ENCODE data around the gene CA5B. TPM values are rescaled to one million over a fixed set of nuclear protein-coding genes. Genes with fewer than 3 reads are reported as not detected.

CA5B gene
- total and polyA plus RNA-seq, 2 donors (not counting 3 experiments of a cell fraction or from before 2014, with no cell fraction given) = 2.3 to 5.6 TPM

DNA sequence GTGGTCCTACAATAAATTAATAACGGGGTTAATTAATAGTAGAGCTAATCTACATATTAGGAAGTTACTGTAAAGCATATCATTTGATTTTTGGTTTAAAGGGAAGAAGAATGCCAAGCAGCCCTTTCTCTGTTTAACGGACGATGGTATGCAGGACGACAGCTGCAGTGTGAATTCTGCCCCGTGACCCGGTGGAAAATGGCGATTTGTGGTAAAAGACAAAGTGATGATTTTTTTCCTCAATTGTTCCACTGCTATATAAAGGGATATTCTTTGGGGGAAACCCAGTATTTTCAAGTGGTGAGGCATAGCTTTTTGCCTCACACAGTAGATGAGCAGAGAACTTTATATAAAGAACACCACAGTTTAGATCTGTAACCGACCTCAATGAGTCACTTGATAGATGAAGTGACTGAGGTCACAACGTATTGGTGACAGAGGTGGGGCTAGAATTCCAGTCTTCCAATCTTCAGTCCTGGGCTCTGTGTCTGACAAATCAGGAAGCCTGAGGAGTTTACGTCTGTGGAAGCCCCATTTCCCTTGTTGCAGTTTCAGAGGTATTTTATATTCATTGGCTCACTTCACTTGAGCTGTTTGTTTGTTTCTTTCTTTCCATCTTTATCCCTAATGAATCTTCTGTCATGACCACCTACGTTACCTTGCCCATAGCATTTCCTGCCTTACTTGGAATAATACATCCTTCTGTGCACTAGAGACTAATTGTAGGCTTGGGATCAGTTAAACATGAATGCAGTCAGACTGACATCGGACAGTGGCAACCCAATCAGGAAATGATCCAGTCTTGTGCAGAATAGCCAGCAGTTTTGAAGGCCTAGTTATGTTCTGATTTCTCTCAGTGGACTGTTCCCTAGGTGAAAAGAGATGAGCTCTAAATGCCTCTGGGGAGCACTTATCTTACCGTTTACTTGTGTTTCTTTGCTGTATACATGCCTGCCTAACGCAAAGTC lies 82.3 kb downstream of the CA5B start:
- Histone ChIP-seq H3K27ac (ENCODE audit: insufficient read depth, low read depth, low read length) (no peak overlapping the region), H2AFZ (ENCODE audit: low read depth, low read length) (no peak overlapping the region), H3K4me3 (replicated peaks in 1 of 3; ENCODE audit: insufficient read depth in 1 of 3, low read depth in 1 of 3, low read length in 3 of 3) (no peak overlapping the region), H3K4me2 (ENCODE audit: insufficient read depth, low read length) (no peak overlapping the region), H3K79me2 (ENCODE audit: control insufficient read depth, insufficient read depth, low read length) (no peaks in the 10 kb centered on the region), H3K4me1 (ENCODE audit: control insufficient read depth, extremely low read depth, insufficient read depth, low read length) (no peaks in the 10 kb centered on the region), H3K9me1 (replicated peaks; ENCODE audit: control insufficient read depth, extremely low read depth, insufficient read depth, low read length) (no peaks in the 10 kb centered on the region), H3K9me3 (replicated peaks; ENCODE audit: control insufficient read depth, insufficient read depth, low read length) (no peaks in the 10 kb centered on the region), H3K36me3 (ENCODE audit: control insufficient read depth in 2 of 2, extremely low read depth in 1 of 2, insufficient read depth in 2 of 2, low read length in 2 of 2) (no peaks in the 10 kb centered on the region), H3K27me3 (ENCODE audit: control insufficient read depth in 2 of 2, insufficient read depth in 2 of 2, low read length in 2 of 2) (no peaks in the 10 kb centered on the region), H4K20me1 (replicated peaks; ENCODE audit: control insufficient read depth, extremely low read depth, insufficient read depth, low read length) (no peaks in the 10 kb centered on the region), H3K9ac (replicated peaks; ENCODE audit: extremely low read depth, insufficient read depth, low read length) (no peak overlapping the region)
- no TSS peak for BruUV-seq (replicated peaks)
- no peak for DNase-seq (ENCODE audit: low read depth, low spot score)
- intact Hi-C loops (cut with micrococcal nuclease) = no loop called here
- FAIRE-seq = no peak
- dilution Hi-C loops (cut with MboI; ENCODE audit: extremely low pct_ligation_motif_present, low sequenced_read_pairs) = no loop called here
- TF ChIP-seq EZH2 (IDR thresholded peaks at IDR 0.05; ENCODE audit: borderline replicate concordance, low read depth, low read length, severe bottlenecking) (no peak), POLR2AphosphoS5 (IDR thresholded peaks at IDR 0.05; ENCODE audit: insufficient read depth, low read depth, low read length) (no peak), MYC (IDR thresholded peaks at IDR 0.05; ENCODE audit: low read depth, low read length) (no peak), POLR2A (IDR thresholded peaks at IDR 0.05; ENCODE audit: low read depth, low read length) (no peak), GATA2 (IDR thresholded peaks at IDR 0.05; ENCODE audit: insufficient read depth, insufficient read length, low read depth, low read length) (no peak), FOS (IDR thresholded peaks at IDR 0.05; ENCODE audit: borderline replicate concordance, insufficient read depth, low read length) (no peak), JUN (IDR thresholded peaks at IDR 0.05; ENCODE audit: borderline replicate concordance, insufficient read depth, insufficient read length, low read depth) (no peak)
- TF ChIP-seq, protein P1, sequence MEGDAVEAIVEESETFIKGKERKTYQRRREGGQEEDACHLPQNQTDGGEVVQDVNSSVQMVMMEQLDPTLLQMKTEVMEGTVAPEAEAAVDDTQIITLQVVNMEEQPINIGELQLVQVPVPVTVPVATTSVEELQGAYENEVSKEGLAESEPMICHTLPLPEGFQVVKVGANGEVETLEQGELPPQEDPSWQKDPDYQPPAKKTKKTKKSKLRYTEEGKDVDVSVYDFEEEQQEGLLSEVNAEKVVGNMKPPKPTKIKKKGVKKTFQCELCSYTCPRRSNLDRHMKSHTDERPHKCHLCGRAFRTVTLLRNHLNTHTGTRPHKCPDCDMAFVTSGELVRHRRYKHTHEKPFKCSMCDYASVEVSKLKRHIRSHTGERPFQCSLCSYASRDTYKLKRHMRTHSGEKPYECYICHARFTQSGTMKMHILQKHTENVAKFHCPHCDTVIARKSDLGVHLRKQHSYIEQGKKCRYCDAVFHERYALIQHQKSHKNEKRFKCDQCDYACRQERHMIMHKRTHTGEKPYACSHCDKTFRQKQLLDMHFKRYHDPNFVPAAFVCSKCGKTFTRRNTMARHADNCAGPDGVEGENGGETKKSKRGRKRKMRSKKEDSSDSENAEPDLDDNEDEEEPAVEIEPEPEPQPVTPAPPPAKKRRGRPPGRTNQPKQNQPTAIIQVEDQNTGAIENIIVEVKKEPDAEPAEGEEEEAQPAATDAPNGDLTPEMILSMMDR (IDR thresholded peaks at IDR 0.05; ENCODE audit: extremely low read depth in 1 of 2, insufficient read depth in 1 of 2, low read depth in 1 of 2, low read length in 2 of 2) = no peak
- TF ChIP-seq, protein P2, sequence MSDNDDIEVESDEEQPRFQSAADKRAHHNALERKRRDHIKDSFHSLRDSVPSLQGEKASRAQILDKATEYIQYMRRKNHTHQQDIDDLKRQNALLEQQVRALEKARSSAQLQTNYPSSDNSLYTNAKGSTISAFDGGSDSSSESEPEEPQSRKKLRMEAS (IDR thresholded peaks at IDR 0.05; ENCODE audit: insufficient read depth, insufficient read length) = no peak
- POLR2A ChIA-PET = no interaction called here
- CTCF ChIA-PET = no interaction called here

Data from endothelial cell of umbilical vein (primary cell).